GM18909 (cell line): Measurements from ENCODE around the gene ALK.

Experiments
- ATAC-seq: cut with Tn5 transposase; IDR thresholded peaks from one replicate; pipeline ENCODE4 v1.9.1; 2021; ENCODE audit warnings: mild to moderate bottlenecking; ENCODE audit not compliant: unreplicated experiment, poor library complexity

The ALK gene

DNA sequence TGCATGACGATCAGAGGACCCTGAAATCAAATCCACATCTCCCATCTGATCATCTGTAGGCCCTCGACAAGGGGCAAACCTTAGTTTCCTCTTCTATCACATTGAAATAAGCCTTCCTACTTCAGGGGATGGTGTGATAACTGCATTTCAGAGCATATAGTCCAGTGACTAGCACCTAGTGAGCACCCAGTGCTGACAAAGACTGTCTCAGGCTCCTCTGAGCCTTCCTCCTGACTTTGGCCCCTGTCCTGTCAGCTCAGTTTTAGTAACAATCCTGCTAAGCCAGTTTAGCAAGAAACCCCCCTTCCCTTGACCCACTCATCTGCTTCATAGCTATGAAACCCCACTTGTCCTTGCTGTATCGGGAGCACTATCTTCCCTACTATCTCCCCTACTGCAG is 304.0 kb downstream of the ALK start:
- no peak for ATAC-seq

DNA sequence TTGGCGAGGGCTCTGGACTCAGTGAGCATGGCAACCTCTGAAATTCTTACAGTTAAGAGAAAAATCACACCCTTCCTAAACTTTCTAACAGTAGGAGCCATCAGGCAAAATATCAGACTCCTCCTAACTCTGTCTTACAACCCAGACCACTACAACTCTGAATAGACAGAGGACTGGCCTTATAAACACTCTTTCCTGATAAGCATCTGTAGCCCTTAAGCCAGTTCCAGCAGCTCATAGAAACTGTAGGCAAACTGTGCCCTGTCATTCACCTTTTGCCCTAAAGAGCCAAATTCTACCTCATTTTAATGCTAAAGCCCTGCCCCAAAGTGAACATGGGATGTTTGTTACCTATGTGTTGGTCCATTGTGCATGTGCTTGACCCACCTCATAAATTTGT is 304.8 kb downstream of the ALK start:
- ATAC-seq, result no peak

DNA sequence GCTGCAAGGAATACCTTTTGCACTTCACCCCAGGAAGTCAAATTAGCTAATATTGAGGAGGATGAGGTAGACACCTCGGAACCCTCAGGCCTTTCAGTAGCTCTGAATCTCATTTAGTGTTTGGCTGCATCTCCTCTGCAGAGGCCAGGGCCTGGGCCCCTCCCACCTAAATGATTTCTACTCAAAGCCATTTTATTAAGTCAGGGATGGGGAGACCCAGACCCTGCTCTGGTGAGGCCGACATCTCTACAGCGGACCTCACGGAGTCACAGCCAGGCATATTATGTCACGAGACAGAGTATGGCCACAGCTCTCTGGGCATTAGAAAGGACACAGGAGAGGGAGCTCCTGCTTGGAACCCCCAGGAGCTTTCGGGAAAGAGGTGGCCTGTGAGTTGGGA is 305.5 kb downstream of the ALK start:
- ATAC-seq, result no peak

DNA sequence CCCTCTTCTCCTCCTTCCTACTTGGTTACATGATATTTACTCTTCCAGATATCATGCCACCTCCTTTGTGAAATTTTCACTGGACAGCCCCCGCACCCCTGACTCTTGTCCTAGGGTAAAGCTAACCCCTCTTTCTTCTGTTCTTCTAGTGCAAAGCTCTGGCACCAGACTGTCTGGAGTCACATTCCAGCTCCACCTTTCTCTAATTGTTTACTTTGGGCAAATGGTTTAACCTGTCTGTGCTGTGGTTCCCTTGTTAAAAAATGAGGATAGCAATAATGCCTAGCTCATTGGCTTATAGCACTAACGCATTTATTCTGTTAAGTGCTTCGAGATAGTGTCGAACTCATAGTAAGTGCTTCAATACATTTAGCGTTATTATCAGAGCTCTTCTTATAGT is 306.2 kb downstream of the ALK start:
- no peak for ATAC-seq

DNA sequence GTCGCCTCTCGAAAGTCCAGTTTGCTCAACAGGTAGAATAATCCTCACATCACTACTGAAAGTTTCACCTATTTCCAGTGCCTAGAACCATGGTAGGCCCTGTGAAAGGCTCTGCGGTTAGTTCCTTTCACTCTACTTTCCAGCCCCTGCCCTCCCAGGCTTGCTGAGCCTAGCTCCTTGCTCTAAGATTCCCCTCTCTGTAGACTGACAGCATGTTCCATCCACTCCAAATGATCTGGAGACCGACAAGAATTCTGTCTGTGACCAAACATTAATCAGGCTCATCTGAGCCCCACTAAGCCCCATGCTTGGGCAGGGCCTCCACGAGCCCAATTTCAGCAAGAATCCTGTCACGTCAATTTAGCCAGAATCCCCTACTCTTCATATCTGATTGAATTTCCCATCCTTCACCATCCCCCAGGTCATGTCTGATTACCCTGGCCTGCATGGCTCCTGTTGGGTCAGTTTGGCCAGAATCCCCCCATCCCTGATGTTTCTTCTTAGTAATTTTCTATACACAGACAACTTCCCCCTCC is 307.0 kb downstream of the ALK start:
- no peak for ATAC-seq

DNA sequence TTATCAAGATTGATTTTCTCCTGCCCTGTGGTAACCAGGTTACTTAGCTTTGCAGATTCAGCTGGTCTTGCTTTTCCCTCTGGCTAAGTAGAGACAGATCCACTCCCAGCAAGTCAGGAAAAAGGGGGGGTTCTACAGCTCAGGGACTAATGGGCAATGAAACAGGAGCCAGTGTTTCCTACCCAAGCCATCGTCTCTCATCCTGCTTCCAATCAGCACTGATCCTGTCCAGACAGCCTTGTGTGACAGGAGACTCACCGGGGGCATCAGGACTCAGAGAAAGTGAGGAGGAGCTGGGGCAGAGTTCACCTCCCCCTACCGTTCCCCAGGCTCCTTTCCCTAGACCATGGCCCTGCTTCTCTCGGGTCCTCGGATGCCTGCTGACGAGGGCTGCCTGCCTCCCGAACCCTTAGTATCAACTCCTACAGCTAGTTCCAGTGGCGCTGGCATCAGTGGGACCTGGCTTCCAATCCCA is 307.6 kb downstream of the ALK start:
- ATAC-seq, result no peak

DNA sequence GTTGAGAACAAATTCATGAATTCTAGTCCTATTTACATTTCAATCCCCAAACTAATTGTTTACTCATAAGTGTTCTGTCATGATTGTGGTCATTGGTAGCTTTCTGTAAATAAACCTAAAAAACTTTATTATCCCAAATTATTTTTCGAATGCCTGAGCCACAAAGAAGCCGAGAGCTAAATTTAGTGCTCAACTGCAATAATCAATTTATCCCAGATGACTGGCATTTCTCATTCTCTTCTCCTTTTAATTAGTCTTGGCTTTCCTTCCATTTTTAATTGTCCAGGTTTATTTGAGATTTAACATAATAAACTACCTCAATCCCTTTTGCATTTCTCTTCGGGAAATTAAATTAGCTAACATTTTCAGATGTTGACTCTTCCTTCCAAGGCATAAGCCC is 308.3 kb downstream of the ALK start:
- no peak for ATAC-seq

DNA sequence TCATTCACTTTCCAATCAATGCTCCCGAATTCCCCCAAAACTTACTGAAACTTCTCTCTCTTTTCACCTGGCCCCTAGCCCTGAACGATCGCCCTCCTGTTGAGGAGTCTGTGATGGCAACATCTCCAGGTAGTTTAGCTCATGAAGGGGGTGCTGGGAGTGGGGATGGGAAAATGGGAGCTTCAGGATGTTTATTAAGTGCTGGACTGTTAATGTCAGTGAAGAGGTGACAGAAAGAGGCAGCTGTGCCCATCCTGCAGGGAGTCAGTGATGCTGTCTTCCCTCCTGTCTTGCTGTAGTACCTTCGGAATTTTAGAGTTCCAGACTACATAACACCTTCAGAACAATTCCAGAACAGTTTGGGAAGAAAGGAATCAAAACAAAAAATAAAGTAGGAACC is 308.8 kb downstream of the ALK start:
- ATAC-seq, result no peak

DNA sequence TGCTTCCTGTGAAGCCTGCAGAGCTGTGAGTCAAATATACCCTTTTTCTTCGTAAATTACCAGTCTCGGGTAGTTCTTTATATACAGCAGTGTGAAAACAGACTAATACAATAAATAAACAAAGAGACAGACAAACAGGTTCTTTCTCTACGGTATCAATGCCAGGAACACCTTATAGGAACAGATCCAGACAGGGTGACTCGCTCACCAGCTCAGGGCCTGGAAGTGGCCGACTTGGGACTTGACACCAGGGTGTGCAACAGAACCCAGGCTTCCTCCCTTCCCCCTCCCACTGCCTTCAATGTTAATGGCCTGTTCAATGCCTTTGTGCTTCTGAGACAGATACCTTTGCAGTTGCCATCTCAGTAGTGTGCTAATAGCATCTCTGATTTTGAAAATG is 309.5 kb downstream of the ALK start:
- no peak for ATAC-seq

DNA sequence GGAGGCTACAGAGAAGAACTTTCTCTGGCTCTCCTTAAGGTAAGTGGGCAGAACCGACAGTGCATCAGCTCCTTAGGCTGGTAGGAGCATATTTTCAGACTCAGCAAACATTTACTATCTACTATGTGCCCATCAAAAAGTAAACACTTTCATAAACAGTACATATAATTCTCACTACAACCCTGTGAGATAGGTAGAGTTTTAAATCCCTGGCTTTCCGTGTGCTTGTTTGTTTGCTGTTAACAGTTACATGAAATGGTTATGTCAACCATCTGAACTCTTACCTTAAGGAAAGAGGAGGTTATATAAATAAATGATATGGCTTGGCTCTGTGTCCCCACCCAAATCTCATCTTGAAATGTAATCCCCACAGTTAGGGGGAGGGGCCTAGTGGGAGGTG is 310.1 kb downstream of the ALK start:
- no peak for ATAC-seq

DNA sequence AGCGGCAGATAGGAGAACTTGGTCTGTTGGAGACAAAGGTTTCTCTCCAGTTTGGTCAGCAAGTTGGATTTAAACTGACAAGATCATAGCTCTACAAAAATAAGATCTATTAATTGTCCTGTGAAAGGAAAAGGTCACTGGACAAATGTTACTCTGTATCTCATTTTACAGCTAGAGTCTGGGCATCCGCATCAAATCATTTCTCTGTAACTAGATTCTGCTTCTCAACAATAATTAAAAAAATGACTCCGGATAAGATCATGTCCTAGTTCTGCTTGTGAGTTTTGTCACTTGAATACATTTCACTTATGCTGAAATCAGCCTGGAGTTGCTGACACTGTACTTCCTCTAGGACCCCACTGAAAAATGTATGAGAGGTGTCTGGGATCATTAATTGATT is 310.8 kb downstream of the ALK start:
- no peak for ATAC-seq

DNA sequence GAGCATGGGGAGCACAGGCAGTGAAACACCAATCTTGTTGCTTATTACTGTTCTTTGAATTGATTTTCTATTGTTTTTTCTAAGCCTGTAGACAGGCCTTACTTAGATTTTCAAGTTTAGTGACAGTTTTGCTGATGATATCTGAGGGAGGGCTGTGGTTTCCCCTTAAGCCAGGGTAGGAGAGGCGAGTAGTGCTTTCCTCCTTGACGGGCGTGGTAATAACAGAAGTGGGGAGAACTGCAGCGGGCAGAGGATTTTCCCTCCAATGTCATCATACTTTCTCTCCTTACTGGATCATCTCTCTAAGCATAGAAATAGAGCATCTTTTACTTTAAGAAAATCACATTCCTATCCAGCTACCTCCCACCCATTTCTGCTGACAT is 314.4 kb downstream of the ALK start:
- no peak for ATAC-seq

DNA sequence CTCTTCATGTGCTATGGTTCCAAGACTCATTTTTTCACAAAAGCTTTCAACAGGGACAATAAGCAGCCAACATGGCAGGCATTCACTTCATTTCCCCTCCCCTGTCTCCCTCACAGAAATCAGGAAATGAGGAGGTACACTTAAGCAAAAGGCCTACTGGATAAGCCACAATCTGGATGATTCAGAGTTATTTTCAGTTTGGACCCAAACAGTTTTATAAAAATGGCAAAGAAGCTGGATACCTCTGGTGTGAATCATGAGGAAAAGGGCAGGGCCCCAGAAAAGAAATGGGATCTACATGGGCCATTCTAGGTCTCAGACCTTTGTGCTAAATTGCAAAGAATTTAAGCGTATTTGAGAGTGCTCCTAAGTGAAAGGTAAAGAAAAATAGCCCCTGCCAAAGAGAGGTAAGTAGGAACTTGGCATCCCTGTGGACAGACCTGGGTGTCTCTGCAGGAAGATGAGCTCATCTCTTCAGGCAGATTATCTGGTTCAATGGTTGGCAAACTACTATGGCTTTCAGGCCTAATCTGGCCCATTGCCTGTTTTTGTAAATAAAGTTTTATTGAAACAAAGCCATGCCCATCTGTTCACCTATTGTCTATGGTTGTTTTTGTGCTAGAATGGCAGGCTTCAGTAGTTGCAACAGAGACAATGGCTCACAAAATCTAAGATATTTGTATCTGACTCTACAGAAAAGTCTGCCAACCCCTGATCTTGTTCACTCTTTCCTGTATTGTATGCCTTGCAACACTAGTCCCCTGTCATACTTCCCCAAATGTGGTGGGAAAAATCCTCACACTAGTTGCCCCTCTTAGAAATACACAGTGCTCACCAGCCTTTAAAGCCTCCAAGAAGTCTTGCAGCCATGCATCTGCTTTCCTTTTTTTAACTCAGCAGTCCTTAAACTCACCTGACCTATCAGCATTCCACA is 315.0 kb downstream of the ALK start:
- no peak for ATAC-seq

DNA sequence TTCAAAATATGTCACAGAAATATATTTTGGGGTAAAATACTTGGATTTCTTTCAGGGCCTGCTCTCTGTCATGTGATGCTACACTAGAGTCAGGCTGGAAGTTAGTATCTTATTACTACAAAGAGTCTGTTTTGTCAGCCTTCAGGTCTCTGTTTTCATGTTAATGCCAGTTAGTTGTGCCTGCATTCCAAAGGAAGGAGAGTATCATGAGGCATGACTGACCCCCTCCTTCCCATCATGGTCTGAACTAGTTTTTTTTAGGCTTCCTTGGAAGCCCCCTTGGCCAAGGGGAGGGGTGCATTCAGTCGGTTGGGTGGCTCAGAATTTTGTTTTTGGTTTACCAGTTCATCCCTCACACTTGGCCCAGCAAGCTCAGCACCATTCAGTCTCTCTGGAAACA is 318.0 kb downstream of the ALK start:
- ATAC-seq, result no peak

DNA sequence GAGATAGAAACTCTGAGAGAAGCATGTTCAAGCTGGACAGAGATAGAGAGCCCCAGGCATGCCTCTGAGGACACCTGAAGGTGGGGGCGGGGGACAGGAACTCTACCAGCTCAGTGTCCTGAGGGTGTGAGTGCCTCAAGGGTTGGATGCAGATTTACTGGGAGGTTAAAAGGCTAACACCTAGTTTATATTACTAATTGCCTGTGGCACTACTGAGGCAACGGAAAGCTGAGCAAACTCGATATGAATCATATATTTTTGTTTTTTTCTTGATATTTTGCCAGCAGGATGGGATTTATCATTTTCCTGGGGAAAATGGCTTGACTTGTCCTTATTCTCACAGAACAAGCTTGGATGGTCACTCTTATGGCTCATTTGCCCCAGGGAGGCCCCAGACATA is 319.5 kb downstream of the ALK start:
- no peak for ATAC-seq

DNA sequence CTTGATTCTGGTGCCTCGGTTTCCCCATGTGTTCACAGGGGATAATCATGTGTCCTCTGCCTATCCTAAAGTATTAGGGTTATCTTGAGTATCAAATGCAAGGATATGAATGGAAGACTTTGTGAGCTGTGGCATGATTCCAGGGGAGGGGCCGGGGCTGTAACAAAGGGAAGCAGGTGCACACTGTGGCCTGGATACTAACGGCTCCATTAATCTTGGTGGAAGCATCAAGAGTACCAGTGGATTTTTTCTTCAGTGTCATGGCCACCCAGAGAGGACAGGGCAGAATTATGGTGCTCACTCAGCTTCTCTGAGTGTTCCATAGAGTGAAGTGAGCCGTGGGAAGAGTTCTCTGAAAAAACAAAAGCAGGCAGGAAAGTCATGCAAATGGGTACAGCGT is 320.1 kb downstream of the ALK start:
- no peak for ATAC-seq

DNA sequence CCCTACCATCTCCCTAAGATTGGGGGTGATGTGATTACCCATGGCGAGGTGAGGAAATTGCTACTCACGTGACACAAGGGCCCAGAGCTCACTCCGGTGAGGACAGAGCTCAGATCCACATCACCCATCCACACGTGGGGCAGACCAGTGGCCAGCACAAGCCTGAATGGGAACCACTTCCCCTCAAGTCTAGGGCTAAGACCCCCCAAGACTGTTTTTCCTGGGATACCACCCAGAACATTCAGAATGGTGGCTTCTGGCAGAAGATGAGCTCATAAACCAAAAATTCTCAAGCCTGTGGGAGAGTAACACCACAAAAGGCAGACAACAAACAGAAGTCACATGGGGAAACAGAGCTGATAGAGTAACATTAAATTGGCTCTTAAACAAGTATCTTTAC is 321.4 kb downstream of the ALK start:
- no peak for ATAC-seq

DNA sequence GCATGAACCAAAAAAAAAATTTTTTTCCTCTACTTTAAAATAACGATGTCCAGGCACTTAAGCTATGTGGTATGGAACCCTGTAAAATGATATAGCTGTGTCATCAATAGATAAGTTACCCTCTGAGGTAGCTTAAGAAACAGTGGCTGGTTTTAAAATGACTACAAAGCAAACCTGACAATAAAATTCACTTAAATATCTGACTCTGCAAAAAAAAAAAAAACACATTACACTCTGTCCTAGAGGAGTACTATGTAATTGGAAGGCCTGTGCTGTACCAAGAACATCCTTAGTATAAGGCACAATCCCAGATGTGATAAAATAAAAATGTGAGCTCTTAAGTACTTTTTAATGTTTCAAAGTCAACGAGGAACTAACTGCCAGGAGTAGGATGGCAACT is 322.4 kb downstream of the ALK start:
- no peak for ATAC-seq

DNA sequence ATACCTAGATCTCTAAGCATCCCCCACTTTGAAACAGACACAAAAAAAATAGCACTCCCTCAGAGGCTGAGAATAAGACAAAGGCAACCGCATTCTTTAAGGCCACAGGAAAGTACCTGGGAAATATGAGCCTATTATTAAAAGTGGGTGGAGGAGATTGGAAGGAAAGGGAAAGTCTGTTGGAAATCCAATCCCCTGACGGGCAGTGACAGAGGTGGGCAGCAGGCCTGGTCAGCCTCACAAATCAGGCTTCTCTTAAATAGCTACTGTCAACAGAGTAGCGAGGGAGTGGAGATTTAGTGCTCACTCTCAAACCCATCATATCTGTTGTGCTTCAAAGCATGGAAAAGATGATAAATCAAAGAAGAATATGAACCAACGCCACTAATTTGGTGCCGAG is 324.4 kb downstream of the ALK start:
- no peak for ATAC-seq

DNA sequence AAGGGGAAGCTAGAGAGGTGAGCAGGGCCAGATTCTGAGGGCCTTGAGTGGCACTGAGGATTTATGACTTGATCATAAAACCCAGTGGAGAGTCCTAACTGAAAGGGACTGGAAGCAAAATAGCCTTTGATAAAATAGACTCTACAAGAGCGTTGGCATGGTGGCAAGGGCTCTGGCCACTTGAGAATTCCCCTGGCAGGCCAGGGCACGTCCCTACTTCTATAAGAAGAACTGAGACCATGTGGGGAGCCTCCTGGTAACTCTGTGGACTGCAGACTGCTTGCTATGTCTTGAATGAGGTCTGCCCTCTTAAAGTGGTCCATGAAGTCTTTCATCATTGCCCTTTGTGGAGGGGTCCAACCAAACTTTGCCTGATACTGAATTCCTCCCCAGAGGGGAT is 324.8 kb downstream of the ALK start:
- no peak for ATAC-seq

DNA sequence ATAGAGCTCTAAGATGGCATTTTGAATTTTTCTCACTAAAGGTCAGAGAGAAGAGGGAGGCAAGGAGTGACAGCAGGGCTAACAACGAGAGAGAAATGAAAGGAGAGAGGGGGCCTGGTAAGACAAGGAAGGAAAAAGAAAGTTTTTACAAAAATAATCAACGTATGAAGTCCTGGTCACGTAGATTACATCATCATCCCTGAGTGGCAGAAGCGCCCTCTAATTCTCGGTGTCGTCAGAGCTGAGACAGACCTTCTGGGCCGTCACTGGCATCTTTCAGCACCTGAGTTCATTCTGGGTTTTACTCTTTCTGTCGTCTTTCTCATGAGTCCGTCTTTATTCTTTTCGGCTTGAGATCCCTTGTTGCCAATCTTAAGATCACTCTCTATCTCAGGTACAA is 329.8 kb downstream of the ALK start:
- no peak for ATAC-seq

DNA sequence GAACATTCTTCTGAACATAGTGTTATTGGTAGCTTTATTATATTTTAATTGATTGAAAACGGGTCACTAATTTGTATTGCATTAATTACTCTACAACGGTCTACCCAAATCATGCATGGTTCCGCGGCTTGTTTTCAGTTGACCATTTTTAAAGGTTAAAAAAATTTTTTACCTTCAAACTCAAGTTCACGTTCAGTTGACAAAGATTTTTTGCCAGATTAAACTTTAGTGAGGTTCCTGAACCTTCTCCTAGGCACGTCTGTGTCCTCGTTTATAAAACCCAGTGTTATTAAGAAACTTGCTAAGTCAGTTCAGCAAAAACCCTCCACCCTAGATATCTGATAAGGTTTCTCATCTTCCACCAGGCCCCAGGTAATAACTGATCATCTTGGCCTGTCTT is 331.2 kb downstream of the ALK start:
- ATAC-seq, result no peak
